ENCODE measurements around the gene CREB3L1. TPM values are rescaled to one million over a fixed set of nuclear protein-coding genes. Genes with fewer than 3 reads are reported as not detected.

Gene CREB3L1
- total RNA-seq, 1 donor from 2014 or later: 40.5 TPM

DNA sequence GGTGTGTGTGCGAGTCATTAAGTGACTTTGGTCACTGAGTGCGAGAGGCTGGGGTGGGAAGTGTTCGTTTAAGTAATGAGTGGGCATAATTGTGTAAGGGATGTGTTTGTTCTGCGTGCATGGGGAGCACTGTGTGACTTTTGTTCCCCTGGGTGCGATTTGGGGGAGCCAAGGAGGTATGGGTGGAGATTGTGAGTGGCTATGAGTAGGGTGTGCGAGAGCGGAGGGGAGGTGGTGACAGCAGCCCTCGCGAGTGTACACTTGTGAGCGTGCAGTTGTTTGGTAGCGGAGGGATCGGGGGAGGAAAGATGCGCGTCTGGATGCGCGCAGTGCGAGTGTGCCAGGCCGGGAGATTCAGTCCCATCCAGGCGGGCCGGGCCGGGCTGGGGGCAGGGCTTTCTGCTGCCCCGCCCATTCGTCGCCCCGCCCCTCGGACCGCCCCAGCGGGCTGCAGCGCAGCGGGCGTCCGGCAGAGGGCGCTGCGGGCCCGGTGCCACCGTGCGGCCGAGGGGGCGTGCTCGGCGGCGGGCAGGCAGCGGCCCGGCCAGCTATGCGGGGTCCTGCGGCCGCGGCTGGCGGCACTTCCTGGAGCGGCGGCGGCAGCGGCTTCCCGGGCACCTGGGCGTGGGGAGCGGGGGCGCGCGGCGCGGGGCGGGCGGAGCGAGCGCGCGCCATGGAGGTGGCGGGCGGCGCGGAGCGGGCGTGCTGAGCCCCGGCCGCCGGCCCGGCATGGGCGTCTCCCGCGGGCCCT is 69.6 kb downstream of the CREB3L1 start, which contains the start of gene DGKZ:
Gene DGKZ, plus strand, starts transcription at position 578 of the 751 bp plus-strand sequence. CDS start 197 bp downstream, outside the sequence.
- peaks cover 81% of the 10 kb centered on the region for H3K4me1 ChIP-seq
- intact Hi-C loops (cut with DNase I): no loop called here

DNA sequence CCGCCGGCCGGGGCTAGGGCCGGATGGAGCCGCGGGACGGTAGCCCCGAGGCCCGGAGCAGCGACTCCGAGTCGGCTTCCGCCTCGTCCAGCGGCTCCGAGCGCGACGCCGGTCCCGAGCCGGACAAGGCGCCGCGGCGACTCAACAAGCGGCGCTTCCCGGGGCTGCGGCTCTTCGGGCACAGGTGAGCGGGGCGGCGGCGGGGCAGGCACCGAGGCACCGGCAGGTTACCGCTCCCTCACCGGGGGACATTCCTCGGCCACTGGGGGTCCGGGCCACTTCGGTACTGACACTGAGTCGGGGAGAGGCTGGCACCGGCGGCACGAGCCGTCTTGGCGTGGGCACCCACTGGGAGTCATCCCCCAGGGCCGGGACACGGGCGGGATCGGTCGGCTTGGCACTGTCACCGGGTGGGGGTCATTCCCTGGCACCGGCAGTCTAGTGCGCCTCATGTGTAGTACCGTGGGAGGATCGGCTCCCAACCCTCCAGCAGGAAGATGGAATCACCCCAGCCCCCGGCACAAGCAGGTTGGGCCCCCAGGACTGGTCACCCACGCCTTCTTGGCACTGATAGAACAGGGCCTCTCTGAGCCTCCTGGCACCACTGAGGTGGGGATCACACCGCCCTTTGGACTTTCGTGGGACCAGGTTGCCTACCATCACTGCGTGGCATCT is 70.3 kb downstream of the CREB3L1 start:
- ATAC-seq (peak in 1 of 2 donors; percentile 3), DNase-seq (no peak)
- Histone ChIP-seq H3K4me3 (peak overlapping the region; percentile 75), H3K4me1 (peaks cover 81% of the 10 kb centered on the region), H3K36me3 (peaks cover 5% of the 10 kb centered on the region), H3K27ac (peak overlapping the region; percentile 70), H3K9me3 (no peaks in the 10 kb centered on the region), H3K27me3 (ENCODE audit: low read depth) (no peaks in the 10 kb centered on the region)
- TF ChIP-seq, protein P1, sequence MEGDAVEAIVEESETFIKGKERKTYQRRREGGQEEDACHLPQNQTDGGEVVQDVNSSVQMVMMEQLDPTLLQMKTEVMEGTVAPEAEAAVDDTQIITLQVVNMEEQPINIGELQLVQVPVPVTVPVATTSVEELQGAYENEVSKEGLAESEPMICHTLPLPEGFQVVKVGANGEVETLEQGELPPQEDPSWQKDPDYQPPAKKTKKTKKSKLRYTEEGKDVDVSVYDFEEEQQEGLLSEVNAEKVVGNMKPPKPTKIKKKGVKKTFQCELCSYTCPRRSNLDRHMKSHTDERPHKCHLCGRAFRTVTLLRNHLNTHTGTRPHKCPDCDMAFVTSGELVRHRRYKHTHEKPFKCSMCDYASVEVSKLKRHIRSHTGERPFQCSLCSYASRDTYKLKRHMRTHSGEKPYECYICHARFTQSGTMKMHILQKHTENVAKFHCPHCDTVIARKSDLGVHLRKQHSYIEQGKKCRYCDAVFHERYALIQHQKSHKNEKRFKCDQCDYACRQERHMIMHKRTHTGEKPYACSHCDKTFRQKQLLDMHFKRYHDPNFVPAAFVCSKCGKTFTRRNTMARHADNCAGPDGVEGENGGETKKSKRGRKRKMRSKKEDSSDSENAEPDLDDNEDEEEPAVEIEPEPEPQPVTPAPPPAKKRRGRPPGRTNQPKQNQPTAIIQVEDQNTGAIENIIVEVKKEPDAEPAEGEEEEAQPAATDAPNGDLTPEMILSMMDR (IDR thresholded peaks at IDR 0.05): no peak
- intact Hi-C loops (cut with DNase I): no loop called here

More for the DNA sequence above, 69.6 kb downstream of the CREB3L1 start, which contains the start of gene DGKZ:
- H3K9me3 ChIP-seq: no peaks in the 10 kb centered on the region
- H3K27me3 ChIP-seq (ENCODE audit: low read depth): no peaks in the 10 kb centered on the region
- ATAC-seq (peak; percentile 92 to 95), DNase-seq (peak; percentile 92)
- H3K27ac ChIP-seq: peak within 1 kb of the TSS; percentile 88
- H3K36me3 ChIP-seq: peaks cover 5% of the 10 kb centered on the region
- TF ChIP-seq, protein P1 (IDR thresholded peaks at IDR 0.05): peak; percentile 75
- peak within 1 kb of the TSS; percentile 75 for H3K4me3 ChIP-seq

DNA sequence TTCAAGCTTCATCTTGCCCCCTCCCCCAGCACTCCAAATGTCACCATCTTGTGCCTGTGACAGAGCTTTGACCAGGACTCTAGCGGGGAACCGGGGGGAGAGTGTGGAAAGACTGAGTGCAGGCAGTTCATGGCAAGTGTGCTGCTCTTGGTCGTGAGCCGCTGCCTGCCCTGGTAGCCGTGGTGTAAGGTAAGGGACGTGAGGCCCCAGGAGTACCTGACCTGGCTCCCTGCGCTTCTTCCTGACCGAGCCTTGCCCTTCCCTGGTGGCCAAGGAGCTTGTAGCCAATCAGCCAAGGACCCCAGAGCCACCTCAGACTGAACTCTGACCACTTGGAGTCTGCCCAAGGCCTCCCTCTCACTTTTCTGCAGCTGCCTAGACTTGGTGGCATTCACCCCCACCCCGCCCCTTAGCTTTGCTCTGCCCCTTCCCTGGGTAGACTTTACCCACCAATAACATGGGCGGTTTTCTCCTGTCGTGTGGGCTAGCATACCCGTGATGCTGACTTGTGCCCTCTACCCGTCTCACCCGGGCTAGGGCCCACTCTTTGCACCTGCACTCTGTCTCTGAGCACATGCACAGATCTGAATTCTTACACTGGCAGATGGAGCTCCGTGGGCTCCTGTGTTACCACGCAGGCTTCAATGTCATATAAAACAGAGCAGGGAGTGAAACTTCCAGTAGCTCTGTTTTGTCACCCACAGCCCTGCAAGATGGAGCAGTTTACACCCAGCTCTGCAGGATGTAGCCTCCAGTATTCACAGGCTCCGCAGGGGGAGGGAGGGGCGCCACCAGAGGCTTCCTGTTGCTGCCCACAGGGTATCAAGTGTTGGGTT is 71.3 kb downstream of the CREB3L1 start:
- H3K27ac ChIP-seq: peak overlapping the region; percentile 37
- ATAC-seq: no peak

DNA sequence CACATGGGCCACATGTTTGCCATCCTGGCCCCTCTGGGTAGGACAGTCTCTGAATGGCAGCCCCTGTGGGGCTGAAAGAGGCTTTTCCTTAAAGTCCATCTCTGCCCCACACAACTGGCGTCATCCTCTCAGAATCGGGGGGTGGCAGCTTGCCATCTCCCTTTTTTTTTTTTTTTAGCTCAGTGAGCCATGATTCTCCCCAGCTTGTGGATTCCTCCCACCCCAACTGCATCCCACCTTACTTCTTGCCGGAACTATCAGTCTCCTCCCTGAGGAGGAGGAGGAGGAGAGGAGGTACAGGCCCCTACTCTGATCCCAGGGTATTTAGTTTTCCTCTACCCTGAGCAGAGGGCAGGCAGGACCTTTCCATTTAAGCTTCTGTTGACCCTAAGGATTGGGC is 73.2 kb downstream of the CREB3L1 start:
- H3K27me3 ChIP-seq (ENCODE audit: low read depth): no peaks in the 10 kb centered on the region
- no peaks in the 10 kb centered on the region for H3K9me3 ChIP-seq
- no peak overlapping the region for H3K4me3 ChIP-seq
- ATAC-seq (no peak), DNase-seq (no peak)
- intact Hi-C loops (cut with DNase I): no loop called here
- H3K4me1 ChIP-seq: peaks cover 70% of the 10 kb centered on the region
- TF ChIP-seq, protein P1 (IDR thresholded peaks at IDR 0.05): no peak
- H3K27ac ChIP-seq: no peak overlapping the region
- H3K36me3 ChIP-seq: peaks cover 6% of the 10 kb centered on the region

More for the DNA sequence above, 71.3 kb downstream of the CREB3L1 start:
- Histone ChIP-seq H3K4me3 (peak overlapping the region; percentile 75), H3K4me1 (peaks cover 81% of the 10 kb centered on the region), H3K9me3 (no peaks in the 10 kb centered on the region), H3K27me3 (ENCODE audit: low read depth) (no peaks in the 10 kb centered on the region), H3K36me3 (peaks cover 5% of the 10 kb centered on the region)
- intact Hi-C loops (cut with DNase I): no loop called here
- DNase-seq: no peak
- TF ChIP-seq, protein P1 (IDR thresholded peaks at IDR 0.05): no peak

DNA sequence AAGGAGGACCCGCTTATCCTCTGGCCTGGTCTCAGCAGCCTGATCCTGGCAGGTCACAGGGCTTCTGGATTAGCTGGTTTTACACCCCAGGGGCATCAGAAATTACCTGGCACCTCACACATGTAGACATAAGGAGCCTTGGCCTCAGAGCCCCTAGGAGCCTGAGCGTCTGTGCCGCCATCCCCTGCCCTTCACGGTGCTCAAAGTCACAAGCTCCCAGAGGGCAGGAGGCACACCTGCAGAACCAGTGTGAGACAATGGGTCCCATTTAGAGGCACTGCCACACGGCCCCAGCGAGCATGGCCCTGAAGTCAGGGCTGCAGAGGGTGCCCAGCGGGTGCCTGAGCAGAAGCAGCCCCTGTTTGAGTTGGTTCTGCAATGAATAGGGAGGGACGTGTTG is 73.7 kb downstream of the CREB3L1 start:
- Histone ChIP-seq H3K4me1 (peaks cover 69% of the 10 kb centered on the region), H3K4me3 (no peak overlapping the region), H3K36me3 (peaks cover 11% of the 10 kb centered on the region), H3K27me3 (ENCODE audit: low read depth) (no peaks in the 10 kb centered on the region), H3K9me3 (no peaks in the 10 kb centered on the region), H3K27ac (no peak overlapping the region)
- TF ChIP-seq, protein P1 (IDR thresholded peaks at IDR 0.05): no peak
- ATAC-seq: no peak
- intact Hi-C loops (cut with DNase I): no loop called here
- DNase-seq: no peak

All from lower lobe of right lung (tissue), 2 donors.